Adipocyte (in vitro differentiated cells): ENCODE results near the gene APPL2.

Experiments used
- DNase-seq: peaks from one replicate; pipeline ENCODE4 v3.0.0-alpha.2; 2015; ENCODE audit warnings: low read depth
- H3K27me3 ChIP-seq: replicated peaks from 2 replicates; pipeline ENCODE4 v1.7.0; 2013; ENCODE audit warnings: mild to moderate bottlenecking, low read length, moderate library complexity; ENCODE audit not compliant: control insufficient read depth, insufficient read depth
- H3K36me3 ChIP-seq: 2 replicates; pipeline ENCODE4 v1.7.0; 2013; ENCODE audit warnings: low read length, mild to moderate bottlenecking, moderate library complexity; ENCODE audit not compliant: control insufficient read depth, insufficient read depth, severe bottlenecking
- H3K4me1 ChIP-seq: 2 replicates; pipeline ENCODE4 v1.7.0; 2013; ENCODE audit warnings: mild to moderate bottlenecking, low read length, moderate library complexity; ENCODE audit not compliant: control insufficient read depth, insufficient read depth
- H3K4me3 ChIP-seq: 2 replicates; pipeline ENCODE4 v1.7.0; 2013; ENCODE audit warnings: mild to moderate bottlenecking, low read length, moderate library complexity
- H3K9ac ChIP-seq: 2 replicates; pipeline ENCODE4 v1.7.0; 2013; ENCODE audit warnings: mild to moderate bottlenecking, low read length, moderate library complexity
- H3K9me3 ChIP-seq: 2 replicates; pipeline ENCODE4 v1.7.0; 2013; ENCODE audit warnings: mild to moderate bottlenecking, low read length, moderate library complexity; ENCODE audit not compliant: control insufficient read depth

APPL2 gene

GRCh38 chr12:105235732-105236476, at the start of gene APPL2:
Gene APPL2 (minus strand): TSS chr12:105236174. CDS start chr12:105236012, 162 bp downstream.
- peak within 1 kb of the TSS; percentile 98 for H3K4me3 ChIP-seq
- peaks cover 5% of the 10 kb centered on the region for H3K36me3 ChIP-seq
- no peaks in the 10 kb centered on the region for H3K9me3 ChIP-seq
- peak; percentile 97 for DNase-seq
- H3K27me3 ChIP-seq, result no peaks in the 10 kb centered on the region
- H3K4me1 ChIP-seq, result peaks cover 40% of the 10 kb centered on the region
- H3K9ac ChIP-seq, result peak within 1 kb of the TSS; percentile 99

DNA sequence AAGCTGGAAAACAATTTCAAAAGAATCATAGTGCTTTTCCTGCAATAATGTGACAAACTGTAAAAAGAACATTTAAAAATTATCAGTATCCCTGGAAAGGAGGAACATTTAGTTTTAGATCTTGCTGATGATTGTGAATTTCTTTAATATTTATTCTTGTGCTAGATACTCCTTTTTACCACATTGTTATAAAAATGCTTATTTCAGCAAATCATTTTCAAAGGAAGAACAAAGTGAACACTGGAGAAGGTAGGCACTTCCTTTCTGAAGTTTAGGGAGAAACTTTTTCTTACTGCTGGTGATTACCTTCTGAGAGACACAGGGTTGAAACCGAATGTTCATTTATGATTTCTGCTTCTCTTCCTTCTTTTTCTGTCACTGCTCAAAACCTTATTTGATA, 49.4 kb upstream of the APPL2 start:
- Histone ChIP-seq H3K4me3 (no peak overlapping the region), H3K9ac (no peak overlapping the region), H3K4me1 (peaks cover 3% of the 10 kb centered on the region), H3K9me3 (no peaks in the 10 kb centered on the region), H3K27me3 (no peaks in the 10 kb centered on the region), H3K36me3 (no peaks in the 10 kb centered on the region)
- DNase-seq, result no peak

- Histone ChIP-seq H3K36me3 (no peaks in the 10 kb centered on the region), H3K9me3 (no peaks in the 10 kb centered on the region), H3K27me3 (no peaks in the 10 kb centered on the region), H3K4me3 (no peak overlapping the region), H3K9ac (no peak overlapping the region), H3K4me1 (peaks cover 3% of the 10 kb centered on the region)
- DNase-seq, result no peak
These were observed 45.7 kb upstream of the APPL2 start for GRCh38 chr12:105281694-105282049.

DNA sequence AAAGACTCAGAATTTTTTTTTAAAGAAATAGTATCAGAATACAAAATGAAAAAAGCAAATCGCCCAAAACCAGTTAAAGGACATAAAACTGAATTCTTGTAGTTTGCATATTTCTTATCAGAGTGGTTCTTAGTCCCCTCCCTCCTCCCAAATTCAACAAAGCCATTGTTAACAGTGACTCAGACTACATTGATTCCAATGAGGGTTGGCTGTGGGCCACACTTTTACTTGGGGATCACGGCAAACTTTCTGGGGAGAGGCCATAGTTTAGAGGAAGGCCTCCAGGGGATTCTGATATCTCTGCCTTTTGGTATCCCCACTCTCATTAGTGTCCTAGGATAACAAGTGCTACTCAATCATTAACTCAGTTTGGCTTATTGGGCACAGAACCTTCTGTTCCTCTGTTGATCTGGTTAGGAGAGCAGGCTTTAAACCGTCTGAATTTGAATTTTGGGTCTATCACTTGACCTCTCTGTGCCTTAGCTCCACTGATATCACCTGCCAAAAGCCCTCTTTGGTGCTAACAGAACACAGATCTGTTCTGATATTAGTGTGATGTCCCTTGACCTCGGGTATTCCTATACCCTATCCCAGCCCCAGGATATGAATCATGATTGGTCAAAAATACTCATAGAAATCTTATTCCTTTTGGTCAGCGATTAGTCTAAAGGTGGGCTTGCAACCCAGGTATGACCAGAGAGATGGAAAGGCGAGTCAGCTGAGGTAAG, 45.2 kb upstream of the APPL2 start:
- Histone ChIP-seq H3K4me1 (peaks cover 3% of the 10 kb centered on the region), H3K27me3 (no peaks in the 10 kb centered on the region), H3K4me3 (no peak overlapping the region), H3K9me3 (no peaks in the 10 kb centered on the region), H3K9ac (no peak overlapping the region), H3K36me3 (no peaks in the 10 kb centered on the region)
- DNase-seq, result no peak

- H3K9me3 ChIP-seq, result no peaks in the 10 kb centered on the region
- peaks cover 3% of the 10 kb centered on the region for H3K4me1 ChIP-seq
- H3K9ac ChIP-seq, result no peak overlapping the region
- peak; percentile 70 for DNase-seq
- H3K4me3 ChIP-seq, result no peak overlapping the region
- no peaks in the 10 kb centered on the region for H3K27me3 ChIP-seq
- no peaks in the 10 kb centered on the region for H3K36me3 ChIP-seq
These were observed 43.6 kb upstream of the APPL2 start for GRCh38 chr12:105279460-105280056.

GRCh38 chr12:105278043-105278697, 42.2 kb upstream of the APPL2 start:
- Histone ChIP-seq H3K36me3 (no peaks in the 10 kb centered on the region), H3K4me3 (no peak overlapping the region), H3K9ac (no peak overlapping the region), H3K4me1 (peaks cover 3% of the 10 kb centered on the region), H3K9me3 (no peaks in the 10 kb centered on the region), H3K27me3 (no peaks in the 10 kb centered on the region)
- no peak for DNase-seq

DNA sequence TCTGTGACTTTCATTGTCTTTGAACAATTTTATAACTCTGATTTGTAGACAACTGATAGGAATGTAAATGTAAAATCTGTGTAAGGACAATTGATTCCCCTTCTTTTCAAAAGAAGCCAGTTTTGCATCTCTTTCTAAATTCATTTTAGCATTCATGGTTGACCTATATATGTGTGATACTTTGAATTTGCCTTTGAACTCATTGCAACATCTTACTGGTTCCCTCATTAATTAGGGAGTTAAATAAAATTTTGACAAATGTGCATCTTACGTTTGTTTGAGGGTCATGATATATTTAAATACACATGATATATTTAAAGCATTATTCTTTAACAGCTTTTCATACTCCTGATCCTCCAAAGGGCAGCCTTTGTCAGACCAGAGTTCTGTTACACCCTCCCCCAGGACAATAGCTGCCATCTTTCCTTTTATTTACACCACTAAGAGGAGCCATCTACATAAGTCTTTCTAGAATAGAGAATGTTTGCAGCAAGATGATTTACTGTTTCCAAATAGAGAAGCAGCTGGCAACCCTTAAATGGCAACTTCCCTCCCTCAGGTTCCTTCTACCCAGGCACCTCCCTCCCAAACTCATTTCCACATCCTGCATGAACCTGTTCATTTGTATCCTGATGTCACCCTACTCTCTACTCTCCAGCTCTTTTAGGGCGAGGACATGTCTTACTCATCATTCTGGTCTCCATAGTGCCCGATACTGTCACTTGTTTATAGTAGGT, 40.2 kb upstream of the APPL2 start:
- Histone ChIP-seq H3K27me3 (no peaks in the 10 kb centered on the region), H3K9ac (no peak overlapping the region), H3K4me3 (no peak overlapping the region), H3K36me3 (no peaks in the 10 kb centered on the region), H3K9me3 (no peaks in the 10 kb centered on the region), H3K4me1 (peaks cover 2% of the 10 kb centered on the region)
- DNase-seq, result no peak

DNA sequence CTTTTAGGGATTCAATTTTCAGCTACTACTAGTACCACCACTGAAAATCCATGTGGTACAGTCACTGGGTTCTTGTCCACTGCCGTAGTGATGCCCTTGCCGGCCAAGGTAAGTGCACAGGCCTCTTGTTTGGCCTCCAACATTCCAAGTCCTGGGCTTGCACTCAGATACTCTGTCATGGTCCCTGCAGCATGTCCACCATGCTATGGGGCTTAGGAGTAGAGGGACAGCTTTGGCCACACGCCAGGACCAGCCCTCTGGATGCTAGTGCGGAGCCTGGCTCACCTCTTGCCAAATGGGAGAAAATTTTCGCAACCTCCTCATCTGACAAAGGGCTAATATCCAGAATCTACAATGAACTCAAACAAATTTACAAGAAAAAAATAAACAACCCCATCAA, 38.6 kb upstream of the APPL2 start:
- Histone ChIP-seq H3K9ac (no peak overlapping the region), H3K4me3 (no peak overlapping the region), H3K9me3 (no peaks in the 10 kb centered on the region), H3K4me1 (peaks cover 8% of the 10 kb centered on the region), H3K27me3 (no peaks in the 10 kb centered on the region), H3K36me3 (no peaks in the 10 kb centered on the region)
- no peak for DNase-seq

DNA sequence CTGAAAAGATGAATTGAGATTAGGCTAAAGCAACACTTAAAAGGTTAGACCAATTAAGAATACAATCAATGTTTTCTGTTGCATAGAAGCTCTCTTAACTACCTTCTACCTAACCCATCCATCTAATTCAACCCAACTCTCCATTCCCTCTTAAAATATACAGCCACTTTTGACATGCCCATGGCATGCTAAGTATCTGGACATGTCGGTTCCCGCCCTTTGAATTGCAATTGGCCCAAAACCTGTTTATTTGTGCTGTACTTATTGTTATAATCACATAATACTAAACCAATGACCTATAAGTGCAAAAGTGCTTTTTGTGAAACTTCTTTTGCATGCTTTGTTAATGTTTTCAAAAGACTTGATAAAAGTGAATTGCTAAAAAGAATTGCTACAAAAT, 37.6 kb upstream of the APPL2 start:
- Histone ChIP-seq H3K9ac (no peak overlapping the region), H3K36me3 (no peaks in the 10 kb centered on the region), H3K9me3 (no peaks in the 10 kb centered on the region), H3K27me3 (no peaks in the 10 kb centered on the region), H3K4me3 (no peak overlapping the region), H3K4me1 (peaks cover 17% of the 10 kb centered on the region)
- DNase-seq, result no peak

GRCh38 chr12:105272814-105273416, 36.9 kb upstream of the APPL2 start:
- H3K9me3 ChIP-seq, result no peaks in the 10 kb centered on the region
- no peak for DNase-seq
- H3K27me3 ChIP-seq, result no peaks in the 10 kb centered on the region
- H3K9ac ChIP-seq, result no peak overlapping the region
- H3K36me3 ChIP-seq, result no peaks in the 10 kb centered on the region
- peaks cover 17% of the 10 kb centered on the region for H3K4me1 ChIP-seq
- no peak overlapping the region for H3K4me3 ChIP-seq
